DND-41 (cell line): Measurements from ENCODE around the gene SH3TC1.

Experiments
- EZH2 ChIP-seq: IDR thresholded peaks from 3 replicates; pipeline ENCODE4 v1.6.1; 2012; ENCODE audit warnings: borderline replicate concordance, low read depth, mild to moderate bottlenecking, moderate library complexity, low read length, inconsistent platforms; ENCODE audit not compliant: severe bottlenecking
- TF ChIP-seq, protein P1 (sequence below): IDR thresholded peaks from 2 replicates; pipeline ENCODE4 v1.5.1; 2012; ENCODE audit warnings: borderline replicate concordance, low read length, moderate library complexity, mild to moderate bottlenecking; ENCODE audit not compliant: poor library complexity, severe bottlenecking; ENCODE audit errors: extremely low read depth

DNA sequence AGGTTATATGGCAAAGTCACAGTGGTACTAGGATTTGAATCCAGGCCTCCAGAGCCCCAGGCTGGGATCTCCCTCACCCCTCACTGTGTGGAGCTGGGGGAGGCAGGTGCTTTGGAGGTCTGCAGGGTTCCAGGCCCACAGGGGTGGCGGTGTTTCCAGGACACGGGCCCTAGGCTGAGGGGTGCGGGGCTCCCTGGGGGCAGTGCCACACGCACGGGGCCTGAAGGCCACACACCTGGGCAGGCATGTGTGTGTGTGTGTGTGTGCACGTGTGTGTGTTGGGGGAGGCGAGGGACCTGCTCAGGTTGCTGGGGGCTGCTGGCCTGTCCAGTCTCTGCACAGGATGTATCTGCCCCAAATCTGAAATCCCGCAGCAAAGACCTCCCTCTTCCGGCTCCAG is 18.8 kb downstream of the SH3TC1 start:
- TF ChIP-seq, protein P1, sequence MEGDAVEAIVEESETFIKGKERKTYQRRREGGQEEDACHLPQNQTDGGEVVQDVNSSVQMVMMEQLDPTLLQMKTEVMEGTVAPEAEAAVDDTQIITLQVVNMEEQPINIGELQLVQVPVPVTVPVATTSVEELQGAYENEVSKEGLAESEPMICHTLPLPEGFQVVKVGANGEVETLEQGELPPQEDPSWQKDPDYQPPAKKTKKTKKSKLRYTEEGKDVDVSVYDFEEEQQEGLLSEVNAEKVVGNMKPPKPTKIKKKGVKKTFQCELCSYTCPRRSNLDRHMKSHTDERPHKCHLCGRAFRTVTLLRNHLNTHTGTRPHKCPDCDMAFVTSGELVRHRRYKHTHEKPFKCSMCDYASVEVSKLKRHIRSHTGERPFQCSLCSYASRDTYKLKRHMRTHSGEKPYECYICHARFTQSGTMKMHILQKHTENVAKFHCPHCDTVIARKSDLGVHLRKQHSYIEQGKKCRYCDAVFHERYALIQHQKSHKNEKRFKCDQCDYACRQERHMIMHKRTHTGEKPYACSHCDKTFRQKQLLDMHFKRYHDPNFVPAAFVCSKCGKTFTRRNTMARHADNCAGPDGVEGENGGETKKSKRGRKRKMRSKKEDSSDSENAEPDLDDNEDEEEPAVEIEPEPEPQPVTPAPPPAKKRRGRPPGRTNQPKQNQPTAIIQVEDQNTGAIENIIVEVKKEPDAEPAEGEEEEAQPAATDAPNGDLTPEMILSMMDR: no peak
- TF ChIP-seq EZH2: no peak
